Naive thymus-derived CD8-positive, alpha-beta T cell (primary cell): ENCODE data around the gene ANXA8. TPM values are rescaled to one million over a fixed set of nuclear protein-coding genes. Genes with fewer than 3 reads are reported as not detected.

Experiments
- polyA plus RNA-seq, 3 donors: library from polyadenylated mRNA; unstranded; fragments of 300-500 nt; fragmentation: Illumina TruSeq; gene quantifications; one replicate each; pipeline ENCODE4 v1.2.3, GENCODE V29; 2021
- total RNA-seq, 8 experiments: library from RNA in 2 of 8; stranded (reverse) in 2 of 8; gene quantifications; one replicate each; pipeline ENCODE4 v1.2.3 and lab custom pipeline; 2021 to 2026

ANXA8 gene
- total and polyA plus RNA-seq, 5 experiments from 2014 or later, result not detected

Other genes with a start within 250 kb of the ANXA8 start
- under 1 TPM; 0.74 to 0.75 TPM for gene GDF10, start 183.9 kb downstream of the ANXA8 start, total RNA-seq
- under 1 TPM in 2 of 3 donors, not detected in 1; 0.26 to 0.60 TPM for gene GDF10, start 183.9 kb downstream of the ANXA8 start, polyA plus RNA-seq
- gene GDF2, start 161.7 kb downstream of the ANXA8 start, total RNA-seq, result not detected
- gene GDF2, start 161.7 kb downstream of the ANXA8 start, polyA plus RNA-seq, result not detected
- gene RBP3, start 135.8 kb downstream of the ANXA8 start, total RNA-seq, result not detected
- not detected for gene RBP3, start 135.8 kb downstream of the ANXA8 start, polyA plus RNA-seq
- gene ZNF488, start 99.8 kb downstream of the ANXA8 start, total RNA-seq, result not detected
- gene ZNF488, start 99.8 kb downstream of the ANXA8 start, polyA plus RNA-seq, result not detected
- not detected for gene FAM25G, start 7.6 kb upstream of the ANXA8 start, total RNA-seq
- not detected for gene FAM25G, start 7.6 kb upstream of the ANXA8 start, polyA plus RNA-seq
- 10 to 100 TPM in 1 of 2 experiments, 1 to 10 TPM in 1; 9.0 to 10.1 TPM for gene AGAP9, start 39.5 kb upstream of the ANXA8 start, total RNA-seq
- gene AGAP9, start 39.5 kb upstream of the ANXA8 start, polyA plus RNA-seq, result under 1 TPM; 0.09 to 0.31 (median 0.17) TPM